Retinal pigment epithelial cell (primary cell): ENCODE data around the gene AIPL1.

Experiments used
- DNase-seq: peaks from one replicate; pipeline ENCODE4 v3.0.0-alpha.2; 2010; ENCODE audit warnings: low read depth
- H3K4me3 ChIP-seq: 2 replicates; pipeline ENCODE4 v1.5.1; 2011; ENCODE audit warnings: mild to moderate bottlenecking, low read length, control low read depth, moderate library complexity
- CTCF ChIP-seq: conservative IDR thresholded peaks from 2 replicates; pipeline ENCODE4 v1.5.1; 2011; ENCODE audit warnings: low read depth, low read length, control low read depth, inconsistent platforms

Gene AIPL1

GRCh38 chr17:6454495-6455320 is 19.8 kb upstream of the AIPL1 start:
- no peak for DNase-seq
- no peak for TF ChIP-seq CTCF
- H3K4me3 ChIP-seq = peak overlapping the region; percentile 22

GRCh38 chr17:6453279-6454024 is 18.5 kb upstream of the AIPL1 start:
- no peak for DNase-seq
- TF ChIP-seq CTCF = no peak
- no peak overlapping the region for H3K4me3 ChIP-seq

- H3K4me3 ChIP-seq = no peak overlapping the region
- TF ChIP-seq CTCF = no peak
- DNase-seq = no peak
These were observed 17.7 kb upstream of the AIPL1 start for GRCh38 chr17:6452471-6453266.

- DNase-seq = no peak
- TF ChIP-seq CTCF = no peak
- H3K4me3 ChIP-seq = no peak overlapping the region
These were observed 16.3 kb upstream of the AIPL1 start for GRCh38 chr17:6450926-6451832.

- no peak overlapping the region for H3K4me3 ChIP-seq
- no peak for TF ChIP-seq CTCF
- no peak for DNase-seq
These were observed 14.4 kb upstream of the AIPL1 start for GRCh38 chr17:6449307-6449706.

- no peak for DNase-seq
- no peak overlapping the region for H3K4me3 ChIP-seq
- TF ChIP-seq CTCF = no peak
These were observed 13.6 kb upstream of the AIPL1 start for GRCh38 chr17:6448473-6448872.
